Neural progenitor cell (in vitro differentiated cells): ENCODE results near the gene PLAGL1. TPM values are rescaled to one million over a fixed set of nuclear protein-coding genes. Genes with fewer than 3 reads are reported as not detected.
A peak's percentile ranks its signal among the peaks of the same experiment; 100 is the strongest.

Source experiments
- DNase-seq: peaks from one replicate; pipeline ENCODE4 v3.0.0-alpha.2; 2016; ENCODE audit warnings: low spot score
- H2AFZ ChIP-seq: fragments of 200-600 bp; sonication (generic); replicated peaks from 2 replicates; pipeline ENCODE4 v1.6.1; 2016; ENCODE audit warnings: antibody characterized with exemption
- H3F3A ChIP-seq: fragments of 200-600 bp; sonication (generic); 2 replicates; pipeline ENCODE4 v1.6.1; 2016; ENCODE audit warnings: antibody characterized with exemption, low read depth
- H3K27ac ChIP-seq: fragments of 200-600 bp; sonication (generic); 2 replicates; pipeline ENCODE4 v1.5.1; 2016; ENCODE audit warnings: mild to moderate bottlenecking
- H3K27me3 ChIP-seq: fragments of 200-600 bp; sonication (generic); 2 replicates; pipeline ENCODE4 v1.6.1; 2016; ENCODE audit warnings: mild to moderate bottlenecking, moderate library complexity
- H3K36me3 ChIP-seq: fragments of 200-600 bp; sonication (generic); 2 replicates; pipeline ENCODE4 v1.5.1; 2016
- H3K4me1 ChIP-seq: fragments of 200-600 bp; sonication (generic); 2 replicates; pipeline ENCODE4 v1.6.1; 2016; ENCODE audit warnings: mixed run types
- H3K4me2 ChIP-seq: fragments of 200-600 bp; sonication (generic); 2 replicates; pipeline ENCODE4 v1.6.1; 2016
- H3K4me3 ChIP-seq: fragments of 200-600 bp; sonication (generic); 2 replicates; pipeline ENCODE4 v1.5.1; 2016
- H3K79me2 ChIP-seq: fragments of 200-600 bp; sonication (generic); 2 replicates; pipeline ENCODE4 v1.6.1; 2016; ENCODE audit warnings: low read depth
- H3K9ac ChIP-seq: fragments of 200-600 bp; sonication (generic); 2 replicates; pipeline ENCODE4 v1.6.1; 2016
- H3K9me3 ChIP-seq: fragments of 200-600 bp; sonication (generic); 2 replicates; pipeline ENCODE4 v1.5.1; 2016; ENCODE audit warnings: low read depth
- H4K20me1 ChIP-seq: fragments of 200-600 bp; sonication (generic); 2 replicates; pipeline ENCODE4 v1.6.1; 2016; ENCODE audit warnings: low read depth
- H3K27ac Mint-ChIP-seq: 3 replicates; pipeline ENCODE4 v1.8.0; 2021; ENCODE audit warnings: mixed read lengths
- H3K27me3 Mint-ChIP-seq: 2 replicates; pipeline ENCODE4 v1.8.0; 2022; ENCODE audit warnings: low read depth, mild to moderate bottlenecking, inconsistent platforms, moderate library complexity, mixed read lengths; ENCODE audit not compliant: insufficient read depth
- H3K36me3 Mint-ChIP-seq: 3 replicates; pipeline ENCODE4 v1.8.0; 2021; ENCODE audit warnings: mixed read lengths
- H3K4me1 Mint-ChIP-seq: 3 replicates; pipeline ENCODE4 v1.8.0; 2021; ENCODE audit warnings: mixed read lengths
- H3K4me3 Mint-ChIP-seq: 3 replicates; pipeline ENCODE4 v1.8.0; 2021; ENCODE audit warnings: mild to moderate bottlenecking, moderate library complexity, mixed read lengths
- H3K9me3 Mint-ChIP-seq: 3 replicates; pipeline ENCODE4 v1.8.0; 2020; ENCODE audit warnings: mixed read lengths
- EZH2 ChIP-seq: fragments of 200-600 bp; sonication (generic); IDR thresholded peaks from 2 replicates; pipeline ENCODE4 v1.6.1; 2017; ENCODE audit warnings: antibody characterized with exemption, mild to moderate bottlenecking, moderate library complexity
- EZH2phosphoT487 ChIP-seq: fragments of 200-600 bp; sonication (generic); IDR thresholded peaks from 2 replicates; pipeline ENCODE4 v1.6.1; 2017; ENCODE audit warnings: antibody characterized with exemption
- total RNA-seq: library from RNA; depleted of rRNA; stranded (reverse); fragments of >200 nt; gene quantifications from 2 replicates; pipeline ENCODE4 v1.2.3, GENCODE V29; 2015; ENCODE audit warnings: low replicate concordance
- TF ChIP-seq, protein P1 (sequence below): fragments of 200-600 bp; sonication (generic); IDR thresholded peaks from 2 replicates; pipeline ENCODE4 v1.5.1; 2017; ENCODE audit warnings: antibody characterized with exemption, mild to moderate bottlenecking

PLAGL1 gene
- total RNA-seq, 1 donor from 2014 or later: 5.6 TPM

DNA sequence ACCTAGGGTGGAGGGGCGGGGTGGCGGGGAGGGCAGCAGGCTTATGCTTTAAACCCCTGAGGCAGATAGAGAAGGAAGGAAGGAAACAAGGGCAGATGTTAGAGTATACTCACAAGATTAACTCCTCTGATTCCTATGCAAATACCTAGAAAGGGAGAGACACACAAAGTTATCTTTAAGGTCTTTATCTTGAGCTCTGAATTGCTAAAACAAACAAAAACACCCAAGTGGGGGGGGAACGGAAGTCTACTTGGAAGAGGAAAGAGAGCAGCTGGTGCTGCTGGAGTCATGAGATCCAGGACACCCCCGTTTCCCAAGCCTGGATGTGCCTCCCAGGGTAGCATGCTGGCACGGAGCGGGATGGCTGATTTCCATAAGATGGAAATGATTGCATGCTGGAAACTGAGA is 43.4 kb downstream of the PLAGL1 start:
- Histone ChIP-seq H3K27ac (no peak overlapping the region), H3K36me3 (no peaks in the 10 kb centered on the region), H3F3A (peaks cover 70% of the 10 kb centered on the region), H3K4me3 (no peak overlapping the region), H3K79me2 (no peaks in the 10 kb centered on the region), H4K20me1 (no peaks in the 10 kb centered on the region), H3K4me2 (peak overlapping the region; percentile 84), H3K9ac (no peak overlapping the region), H3K4me1 (peaks cover 95% of the 10 kb centered on the region), H2AFZ (no peak overlapping the region), H3K27me3 (peaks cover 63% of the 10 kb centered on the region), H3K9me3 (no peaks in the 10 kb centered on the region)
- peaks cover 23% of the 10 kb centered on the region for H3K4me1 Mint-ChIP-seq
- peak overlapping the region; percentile 40 for H3K27ac Mint-ChIP-seq
- H3K4me3 Mint-ChIP-seq: no peak overlapping the region
- no peaks in the 10 kb centered on the region for H3K27me3 Mint-ChIP-seq
- H3K9me3 Mint-ChIP-seq: no peaks in the 10 kb centered on the region
- peak; percentile 7 for DNase-seq
- H3K36me3 Mint-ChIP-seq: peaks cover 19% of the 10 kb centered on the region
- TF ChIP-seq EZH2: no peak
- TF ChIP-seq, protein P1, sequence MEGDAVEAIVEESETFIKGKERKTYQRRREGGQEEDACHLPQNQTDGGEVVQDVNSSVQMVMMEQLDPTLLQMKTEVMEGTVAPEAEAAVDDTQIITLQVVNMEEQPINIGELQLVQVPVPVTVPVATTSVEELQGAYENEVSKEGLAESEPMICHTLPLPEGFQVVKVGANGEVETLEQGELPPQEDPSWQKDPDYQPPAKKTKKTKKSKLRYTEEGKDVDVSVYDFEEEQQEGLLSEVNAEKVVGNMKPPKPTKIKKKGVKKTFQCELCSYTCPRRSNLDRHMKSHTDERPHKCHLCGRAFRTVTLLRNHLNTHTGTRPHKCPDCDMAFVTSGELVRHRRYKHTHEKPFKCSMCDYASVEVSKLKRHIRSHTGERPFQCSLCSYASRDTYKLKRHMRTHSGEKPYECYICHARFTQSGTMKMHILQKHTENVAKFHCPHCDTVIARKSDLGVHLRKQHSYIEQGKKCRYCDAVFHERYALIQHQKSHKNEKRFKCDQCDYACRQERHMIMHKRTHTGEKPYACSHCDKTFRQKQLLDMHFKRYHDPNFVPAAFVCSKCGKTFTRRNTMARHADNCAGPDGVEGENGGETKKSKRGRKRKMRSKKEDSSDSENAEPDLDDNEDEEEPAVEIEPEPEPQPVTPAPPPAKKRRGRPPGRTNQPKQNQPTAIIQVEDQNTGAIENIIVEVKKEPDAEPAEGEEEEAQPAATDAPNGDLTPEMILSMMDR: no peak
- TF ChIP-seq EZH2phosphoT487: no peak

DNA sequence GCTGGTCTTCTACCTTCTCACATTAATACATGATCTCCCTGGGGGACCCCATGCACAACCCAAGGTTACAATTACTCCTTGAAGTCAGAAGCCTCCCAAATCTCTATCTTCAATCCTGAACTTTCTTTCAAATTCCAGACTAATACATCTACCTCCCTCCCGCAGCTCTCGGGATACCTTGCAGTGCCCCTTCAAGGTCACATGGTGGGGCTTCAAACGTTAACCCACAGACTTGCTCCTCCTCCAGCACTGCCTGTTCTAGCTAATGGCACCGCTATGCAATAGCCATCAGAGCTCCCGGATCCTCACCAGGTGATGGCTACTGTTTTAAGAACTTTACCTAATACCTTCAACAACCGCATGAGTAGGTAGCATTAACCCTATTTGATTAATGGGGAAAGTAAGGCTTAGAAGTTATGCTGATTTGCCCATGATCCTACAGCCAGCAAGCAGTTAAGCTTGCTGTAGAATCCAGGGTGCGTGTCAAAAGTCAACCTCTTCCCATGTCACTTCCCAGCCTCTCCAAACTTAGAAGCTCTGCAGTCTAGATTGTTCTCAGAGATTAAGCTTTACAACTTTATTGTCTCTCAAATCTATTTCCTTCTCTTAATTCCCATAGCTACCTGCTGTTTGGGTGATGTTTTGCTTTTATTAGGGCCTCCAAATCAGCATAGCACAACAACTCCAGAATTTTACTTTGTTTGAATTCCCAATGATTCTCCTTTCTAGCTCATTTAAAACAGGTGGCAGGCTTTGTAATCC is 44.7 kb downstream of the PLAGL1 start:
- Histone ChIP-seq H3K4me2 (peak overlapping the region; percentile 84), H4K20me1 (no peaks in the 10 kb centered on the region), H3K4me3 (peak overlapping the region; percentile 41), H3K27me3 (peaks cover 53% of the 10 kb centered on the region), H3K4me1 (peaks cover 91% of the 10 kb centered on the region), H3K79me2 (no peaks in the 10 kb centered on the region), H3K9me3 (no peaks in the 10 kb centered on the region), H3K27ac (peak overlapping the region; percentile 99), H2AFZ (no peak overlapping the region), H3F3A (peaks cover 71% of the 10 kb centered on the region), H3K36me3 (no peaks in the 10 kb centered on the region), H3K9ac (no peak overlapping the region)
- Mint-ChIP-seq H3K36me3 (peaks cover 19% of the 10 kb centered on the region), H3K4me3 (peak overlapping the region; percentile 61), H3K9me3 (no peaks in the 10 kb centered on the region), H3K27me3 (no peaks in the 10 kb centered on the region), H3K27ac (peak overlapping the region; percentile 99), H3K4me1 (peaks cover 10% of the 10 kb centered on the region)
- TF ChIP-seq EZH2: no peak
- TF ChIP-seq EZH2phosphoT487: no peak
- peak; percentile 45 for DNase-seq

DNA sequence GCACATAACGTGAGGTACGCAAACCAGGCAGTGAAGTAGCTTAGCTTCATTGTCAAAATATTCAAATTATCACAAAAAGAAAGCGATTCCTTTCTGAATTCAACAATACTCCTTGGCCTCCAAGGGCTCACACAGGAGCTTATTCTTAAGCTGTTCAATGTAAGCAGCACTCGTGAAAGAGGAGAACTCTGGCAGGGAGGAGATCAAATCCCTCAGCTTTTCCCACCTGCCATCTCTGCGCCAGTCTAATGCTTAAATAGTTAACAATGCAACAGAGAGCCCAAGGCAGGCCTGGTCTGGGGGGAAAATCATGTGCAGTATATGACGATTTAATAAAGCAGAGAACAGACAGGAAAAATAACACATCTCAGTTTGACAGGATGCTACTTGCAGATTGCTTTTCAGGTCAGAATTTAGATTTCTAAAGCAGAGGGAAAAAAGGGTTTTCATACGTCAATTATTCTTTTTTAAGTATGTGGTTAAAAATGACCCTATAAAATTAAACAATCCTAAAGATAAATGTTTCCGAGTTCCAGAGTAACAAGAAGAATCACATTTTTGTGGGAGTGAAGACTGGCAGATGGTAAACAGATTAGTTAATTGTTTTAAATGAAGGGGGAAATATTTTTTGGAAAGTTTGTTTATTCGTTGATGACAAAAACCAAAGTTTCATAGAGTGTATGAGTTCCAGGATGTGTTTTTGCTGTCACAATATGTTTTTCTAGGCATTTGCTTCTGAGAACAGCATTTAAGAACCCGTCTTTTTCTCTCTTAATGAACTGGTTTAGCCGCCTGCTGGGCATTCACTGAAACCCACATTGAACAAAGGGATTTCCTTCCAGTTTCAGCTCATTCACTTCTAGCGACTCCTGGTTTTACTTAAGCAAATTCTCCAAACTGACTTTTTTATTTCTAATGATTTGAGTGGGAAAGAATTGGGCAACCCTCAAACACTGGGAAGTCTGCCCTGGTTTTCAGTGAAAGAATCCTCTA is 45.9 kb downstream of the PLAGL1 start:
- Histone ChIP-seq H3F3A (peaks cover 82% of the 10 kb centered on the region), H3K36me3 (no peaks in the 10 kb centered on the region), H3K27ac (peak overlapping the region; percentile 99), H3K27me3 (peaks cover 42% of the 10 kb centered on the region), H3K4me1 (peaks cover 94% of the 10 kb centered on the region), H2AFZ (no peak overlapping the region), H3K79me2 (no peaks in the 10 kb centered on the region), H4K20me1 (no peaks in the 10 kb centered on the region), H3K9ac (peak overlapping the region; percentile 28), H3K4me2 (peak overlapping the region; percentile 84), H3K9me3 (no peaks in the 10 kb centered on the region), H3K4me3 (peak overlapping the region; percentile 41)
- peak overlapping the region; percentile 61 for H3K4me3 Mint-ChIP-seq
- peak; percentile 87 for DNase-seq
- H3K27ac Mint-ChIP-seq: peak overlapping the region; percentile 99
- no peaks in the 10 kb centered on the region for H3K9me3 Mint-ChIP-seq
- H3K36me3 Mint-ChIP-seq: peaks cover 17% of the 10 kb centered on the region
- no peak for TF ChIP-seq EZH2
- TF ChIP-seq, protein P1: peak; percentile 58
- no peaks in the 10 kb centered on the region for H3K4me1 Mint-ChIP-seq
- no peaks in the 10 kb centered on the region for H3K27me3 Mint-ChIP-seq
